GM12878 (cell line): ENCODE results near the gene RNF121. TPM values are rescaled to one million over a fixed set of nuclear protein-coding genes. Genes with fewer than 3 reads are reported as not detected.

Experiments
- CBX5 ChIP-seq: sonication (generic); IDR thresholded peaks from 2 replicates; pipeline ENCODE4 v1.6.1; 2016; ENCODE audit warnings: low read depth, moderate library complexity, mild to moderate bottlenecking, inconsistent platforms
- CHD2 ChIP-seq: IDR thresholded peaks from 2 replicates; pipeline ENCODE4 v1.6.1; 2011; ENCODE audit warnings: low read depth, low read length, improper control_type of control experiment, borderline replicate concordance
- IRF3 ChIP-seq: fragments of 450-650 bp; IDR thresholded peaks from 2 replicates; pipeline ENCODE4 v1.6.1; 2014; ENCODE audit warnings: mild to moderate bottlenecking
- MYB ChIP-seq: fragments of 150-350 bp; IDR thresholded peaks from 2 replicates; pipeline ENCODE4 v1.6.1; 2014; ENCODE audit warnings: mild to moderate bottlenecking, low read depth, low read length, borderline replicate concordance
- POLR2A ChIP-seq: IDR thresholded peaks from 2 replicates; pipeline ENCODE4 v1.6.1; 2011; ENCODE audit warnings: low read depth, mild to moderate bottlenecking, low read length
- RELB ChIP-seq: fragments of 450-650 bp; IDR thresholded peaks from 2 replicates; pipeline ENCODE4 v1.6.1; 2017; ENCODE audit warnings: low read depth, mild to moderate bottlenecking, moderate library complexity
- SMAD5 ChIP-seq: IDR thresholded peaks from 2 replicates; pipeline ENCODE4 v1.6.1; 2016; ENCODE audit warnings: antibody characterized with exemption, low read depth
- SP1 ChIP-seq: IDR thresholded peaks from one replicate; pipeline ENCODE4 v1.6.1; 2011; ENCODE audit warnings: low read depth, low read length
- TARDBP ChIP-seq: IDR thresholded peaks from 2 replicates; pipeline ENCODE4 v1.6.1; 2016; ENCODE audit warnings: borderline replicate concordance
- ZBTB40 ChIP-seq: fragments of 450-650 bp; IDR thresholded peaks from 2 replicates; pipeline ENCODE4 v1.6.1; 2016; ENCODE audit warnings: mild to moderate bottlenecking, moderate library complexity, borderline replicate concordance
- polyA plus RNA-seq, 11 experiments: library from polyadenylated mRNA; depleted of rRNA in 4 of 11; unstranded in 6 of 11; stranded (reverse) in 5 of 11; fragments of >200 nt; fragmentation: Nextera tagmentation in 4 of 11; fragmentation: Illumina TruSeq in 1 of 11; extraction: Ambion mirVana in 4 of 11; extraction: Trizol in 1 of 11; gene quantifications; 1 replicate in 1 of 11; 2 replicates in 10 of 11; pipeline versions ENCODE4 v1.2.1 to v1.2.3, GENCODE V29; 2011 to 2016; ENCODE audit warnings: inconsistent platforms in 2 of 11, missing spikeins in 2 of 11, low read depth in 1 of 11
- total RNA-seq, 4 experiments: library from RNA; depleted of rRNA in 3 of 4; stranded (reverse); fragments of >200 nt in 3 of 4; fragmentation: Illumina TruSeq in 1 of 4; extraction: Trizol in 1 of 4; gene quantifications; 2 replicates each; pipeline versions ENCODE4 v1.2.1 to v1.2.3, GENCODE V29; 2013 to 2021

Gene RNF121
- total and polyA plus RNA-seq, 10 of the 15 experiments (the other 5 are each of a cell fraction or from before 2014, with no cell fraction given), result 8.6 to 73.7 (median 32.7) TPM

- TF ChIP-seq RELB, result no peak
- no peak for TF ChIP-seq IRF3
- TF ChIP-seq SP1, result no peak
- no peak for TF ChIP-seq CHD2
- TF ChIP-seq SMAD5, result no peak
- TF ChIP-seq ZBTB40, result no peak
- TF ChIP-seq CBX5, result no peak
- TF ChIP-seq TARDBP, result no peak
- TF ChIP-seq MYB, result no peak
- no peak for TF ChIP-seq POLR2A
- TF ChIP-seq, all 136 proteins: peak for 0
These were observed 6.6 kb downstream of the RNF121 start (continued) for GRCh38 chr11:71935338-71935925.
